GM12865 (cell line): ENCODE results near the gene GLRX5.
A peak's percentile ranks its signal among the peaks of the same experiment; 100 is the strongest.

Source experiments
- DNase-seq: peaks from one replicate; pipeline ENCODE4 v3.0.0; 2010; ENCODE audit warnings: low read depth
- H3K4me3 ChIP-seq: 2 replicates; pipeline ENCODE4 v1.5.1; 2011; ENCODE audit warnings: mild to moderate bottlenecking, low read depth, low read length, control low read depth
- TF ChIP-seq, protein P1 (sequence below): IDR thresholded peaks from 2 replicates; pipeline ENCODE4 v1.5.1; 2011; ENCODE audit warnings: low read length, control low read depth, low read depth, inconsistent platforms; ENCODE audit not compliant: insufficient read depth; ENCODE audit errors: missing control alignments

The GLRX5 gene

DNA sequence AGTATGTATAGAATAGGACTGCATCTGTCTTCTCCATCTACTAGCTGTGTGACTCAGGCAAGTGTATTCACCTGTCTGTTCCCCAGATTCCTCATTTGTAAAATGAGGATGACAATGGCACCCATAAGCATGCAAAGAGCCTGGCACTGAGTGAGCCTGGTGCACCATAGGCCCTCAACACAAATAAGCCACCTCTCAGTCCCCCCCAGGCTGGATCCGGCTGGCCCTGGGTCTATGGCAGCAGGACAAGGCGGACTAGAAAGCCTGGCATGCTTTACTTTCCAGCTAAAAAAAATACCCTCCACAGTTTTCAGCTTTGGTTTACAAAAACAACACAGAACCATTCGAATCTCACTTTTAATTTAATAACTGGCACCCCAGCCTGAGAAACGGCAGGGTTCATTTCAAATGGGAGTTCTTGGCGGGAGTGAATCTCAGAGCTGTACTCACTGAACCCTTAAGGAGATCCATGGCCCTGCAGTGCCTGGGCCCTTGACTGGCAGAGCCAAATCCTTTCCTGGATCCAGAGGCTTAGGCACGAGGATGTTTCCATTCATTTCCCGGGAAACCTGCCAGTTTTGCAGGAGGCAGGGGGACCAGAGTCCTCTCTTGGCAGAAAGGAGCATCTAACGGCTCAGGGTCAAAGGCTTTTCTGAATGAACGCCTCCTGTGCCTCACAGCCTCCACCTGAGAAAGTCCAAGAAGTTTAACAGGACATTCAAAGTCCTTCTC is 36.1 kb upstream of the GLRX5 start:
- H3K4me3 ChIP-seq = no peak overlapping the region
- DNase-seq = no peak
- TF ChIP-seq, protein P1, sequence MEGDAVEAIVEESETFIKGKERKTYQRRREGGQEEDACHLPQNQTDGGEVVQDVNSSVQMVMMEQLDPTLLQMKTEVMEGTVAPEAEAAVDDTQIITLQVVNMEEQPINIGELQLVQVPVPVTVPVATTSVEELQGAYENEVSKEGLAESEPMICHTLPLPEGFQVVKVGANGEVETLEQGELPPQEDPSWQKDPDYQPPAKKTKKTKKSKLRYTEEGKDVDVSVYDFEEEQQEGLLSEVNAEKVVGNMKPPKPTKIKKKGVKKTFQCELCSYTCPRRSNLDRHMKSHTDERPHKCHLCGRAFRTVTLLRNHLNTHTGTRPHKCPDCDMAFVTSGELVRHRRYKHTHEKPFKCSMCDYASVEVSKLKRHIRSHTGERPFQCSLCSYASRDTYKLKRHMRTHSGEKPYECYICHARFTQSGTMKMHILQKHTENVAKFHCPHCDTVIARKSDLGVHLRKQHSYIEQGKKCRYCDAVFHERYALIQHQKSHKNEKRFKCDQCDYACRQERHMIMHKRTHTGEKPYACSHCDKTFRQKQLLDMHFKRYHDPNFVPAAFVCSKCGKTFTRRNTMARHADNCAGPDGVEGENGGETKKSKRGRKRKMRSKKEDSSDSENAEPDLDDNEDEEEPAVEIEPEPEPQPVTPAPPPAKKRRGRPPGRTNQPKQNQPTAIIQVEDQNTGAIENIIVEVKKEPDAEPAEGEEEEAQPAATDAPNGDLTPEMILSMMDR = no peak

DNA sequence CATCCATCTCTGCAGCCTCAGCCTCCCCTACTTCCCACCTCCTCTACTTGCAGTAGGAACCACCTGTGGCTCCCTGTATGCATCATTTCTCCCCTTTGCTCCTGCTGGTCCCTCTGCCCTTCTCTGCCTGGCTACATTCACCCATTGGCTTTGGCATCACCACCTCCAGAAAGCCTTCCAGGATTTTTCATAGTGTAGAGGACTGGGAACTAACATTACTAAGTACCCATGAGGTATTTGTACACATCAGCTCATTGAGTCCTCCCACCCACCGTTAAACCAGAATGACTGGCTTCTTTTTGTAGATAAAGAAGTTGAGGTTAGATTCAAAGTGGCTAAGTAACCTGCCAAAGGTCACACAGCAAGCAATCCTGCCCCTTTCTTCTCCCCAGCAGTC is 35.5 kb upstream of the GLRX5 start:
- DNase-seq = no peak
- TF ChIP-seq, protein P1 = no peak
- no peak overlapping the region for H3K4me3 ChIP-seq

DNA sequence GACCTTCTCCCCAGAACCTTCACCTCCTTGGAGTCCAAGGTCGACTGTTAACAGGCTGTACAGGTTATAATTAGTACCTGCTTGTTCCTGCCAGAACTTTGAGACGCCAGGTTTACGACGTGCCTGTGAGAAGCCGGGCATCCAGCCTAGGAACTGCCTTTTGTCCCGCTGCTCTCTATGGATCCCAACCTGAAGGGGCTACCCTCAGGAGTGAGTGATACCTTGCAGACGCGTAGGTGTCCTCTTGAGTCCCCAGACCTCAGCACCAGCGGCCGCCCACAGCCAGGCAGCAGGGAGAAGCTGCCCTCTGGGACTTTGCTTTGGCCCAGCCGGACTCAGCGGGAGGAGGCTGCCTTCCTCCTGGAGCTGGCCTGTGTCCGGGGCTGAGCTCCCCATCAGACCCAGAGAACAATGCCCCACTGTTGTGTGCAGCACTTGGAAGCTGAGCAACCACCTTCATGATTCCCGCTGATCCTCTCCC is 34.6 kb upstream of the GLRX5 start:
- DNase-seq = no peak
- TF ChIP-seq, protein P1 = no peak
- no peak overlapping the region for H3K4me3 ChIP-seq

DNA sequence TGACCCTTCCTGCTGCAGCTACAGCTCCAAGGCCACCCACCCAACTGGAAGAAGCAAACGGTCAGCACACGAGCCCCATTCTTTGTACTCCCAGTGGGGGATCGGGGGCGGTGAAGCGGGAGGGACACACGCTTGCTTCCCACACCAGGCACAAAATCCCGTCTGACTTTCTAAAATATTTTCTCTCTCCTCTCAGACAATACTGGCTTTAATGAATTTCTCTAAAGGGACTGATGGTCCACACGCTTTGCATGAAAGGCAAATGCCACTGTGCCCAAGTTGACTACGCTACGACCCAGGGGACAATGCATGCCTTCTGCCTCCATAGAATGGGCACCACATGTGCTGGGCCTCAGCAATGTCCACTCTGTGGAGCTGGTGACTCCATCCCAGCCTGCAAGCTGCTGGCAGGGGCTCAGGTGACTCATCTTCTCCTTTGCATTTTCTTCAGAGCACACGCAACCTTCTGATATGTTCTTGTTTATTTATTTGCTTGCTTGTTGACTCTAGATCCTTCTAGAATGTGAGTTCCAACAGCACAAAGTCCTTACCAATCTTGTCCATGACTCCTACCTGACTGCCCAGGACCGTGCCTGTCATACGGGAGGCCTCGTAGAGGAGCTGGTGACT is 34.0 kb upstream of the GLRX5 start:
- DNase-seq = no peak
- no peak overlapping the region for H3K4me3 ChIP-seq
- TF ChIP-seq, protein P1 = no peak

DNA sequence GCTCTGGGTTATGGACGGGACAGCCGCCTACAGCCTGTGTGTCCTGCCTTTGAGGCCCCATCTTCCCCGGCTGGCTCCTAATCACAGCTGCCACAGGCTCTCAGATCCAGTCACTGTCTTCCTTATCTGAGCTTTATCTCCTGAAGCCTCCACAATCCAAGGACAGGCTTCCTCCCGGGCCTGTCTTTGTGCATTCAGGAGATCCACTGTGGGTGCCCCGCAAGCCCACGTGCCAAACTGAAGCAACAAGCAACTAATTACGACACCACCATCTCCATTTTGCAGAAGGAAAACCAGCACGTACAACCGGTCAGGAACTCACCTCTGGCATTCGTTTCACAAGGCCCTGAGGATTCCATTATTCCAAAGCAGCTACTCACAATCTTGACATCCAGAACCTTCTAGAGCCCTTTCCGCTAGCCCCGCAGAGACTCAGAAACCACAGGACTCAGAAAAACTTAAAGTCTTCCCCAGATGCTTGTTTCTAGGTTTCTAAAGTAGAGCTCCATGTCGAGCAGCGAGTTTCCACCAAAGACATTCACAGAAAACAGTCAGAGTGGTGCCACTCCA is 32.4 kb upstream of the GLRX5 start:
- TF ChIP-seq, protein P1 = no peak
- H3K4me3 ChIP-seq = peak overlapping the region; percentile 40
- no peak for DNase-seq

DNA sequence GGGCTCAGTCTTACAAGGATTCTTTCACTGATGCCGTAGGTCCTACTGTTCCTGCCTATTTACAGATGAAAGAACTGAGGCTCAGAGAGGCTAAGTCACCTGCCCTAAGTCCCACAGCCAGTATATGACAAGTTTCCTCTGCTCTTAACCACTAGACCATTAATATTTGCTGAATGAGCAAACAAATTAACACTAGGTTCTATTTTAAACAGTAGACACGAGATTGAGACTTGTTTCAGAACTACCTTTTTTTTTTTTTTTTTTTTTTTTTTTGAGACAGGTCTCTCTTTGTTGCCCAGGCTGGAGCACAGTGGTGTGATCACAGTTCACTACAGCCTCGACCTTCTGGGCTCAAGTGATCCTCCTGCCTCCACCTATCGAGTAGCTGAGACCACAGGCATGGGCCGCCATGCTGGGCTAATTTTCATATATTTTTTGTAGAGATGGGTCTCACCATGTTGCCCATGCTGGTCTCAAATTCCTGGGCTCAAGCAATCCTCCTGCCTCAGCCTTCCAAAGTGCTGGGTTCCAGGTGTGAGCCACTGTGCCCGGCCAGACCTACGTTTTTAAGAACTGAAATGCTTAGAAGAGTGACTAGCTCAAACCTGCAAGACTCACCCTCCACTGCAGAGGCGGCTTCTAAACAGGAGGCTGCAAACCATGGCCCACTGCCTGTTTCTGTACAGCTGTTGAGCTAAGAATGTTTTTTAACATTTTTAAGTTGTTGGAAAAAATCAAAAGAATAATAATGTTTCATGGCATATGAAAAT is 31.3 kb upstream of the GLRX5 start:
- TF ChIP-seq, protein P1 = no peak
- DNase-seq = peak; percentile 84
- peak overlapping the region; percentile 40 for H3K4me3 ChIP-seq
